ENCODE data around the gene AMBRA1.

The AMBRA1 gene

DNA sequence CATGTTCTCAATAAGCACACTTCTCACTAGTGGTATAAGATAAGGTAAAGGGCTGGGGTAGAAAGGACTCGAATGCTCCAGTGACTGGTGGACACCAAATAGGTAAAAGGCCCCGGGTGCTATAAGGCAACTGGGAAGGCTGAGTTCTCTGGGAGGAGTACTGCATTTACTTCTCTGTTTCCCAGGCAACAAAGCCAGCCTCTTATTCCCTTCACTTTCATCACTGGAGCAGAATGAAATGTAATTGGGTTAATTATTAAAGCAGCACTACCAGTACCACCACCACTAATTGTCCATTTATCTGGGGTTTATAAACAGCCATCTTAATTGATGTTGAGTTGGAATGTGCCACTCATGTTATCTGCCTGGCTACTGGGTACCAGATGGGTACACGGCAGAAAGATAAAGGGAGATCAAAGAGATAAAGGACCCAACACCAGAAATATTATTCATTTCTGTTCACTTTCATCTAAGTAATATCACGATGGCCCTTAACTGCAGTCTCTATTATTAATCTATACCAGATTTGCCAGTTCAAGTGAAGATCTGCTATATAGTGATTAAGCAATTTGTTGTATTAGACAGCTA lies 107.9 kb downstream of the AMBRA1 start:
- TF ChIP-seq TAF1 (IDR thresholded peaks at IDR 0.05; ENCODE audit: low read depth) (no peak), TEAD4 (IDR thresholded peaks at IDR 0.05) (no peak), NFIC (IDR thresholded peaks at IDR 0.05) (no peak), FOXM1 (IDR thresholded peaks at IDR 0.05; ENCODE audit: borderline replicate concordance, low read depth) (no peak), RAD21 (IDR thresholded peaks at IDR 0.05; ENCODE audit: low read depth) (no peak), CEBPB (IDR thresholded peaks at IDR 0.05) (no peak), TCF12 (IDR thresholded peaks at IDR 0.05; ENCODE audit: low read depth) (no peak)
- TF ChIP-seq, protein P1, sequence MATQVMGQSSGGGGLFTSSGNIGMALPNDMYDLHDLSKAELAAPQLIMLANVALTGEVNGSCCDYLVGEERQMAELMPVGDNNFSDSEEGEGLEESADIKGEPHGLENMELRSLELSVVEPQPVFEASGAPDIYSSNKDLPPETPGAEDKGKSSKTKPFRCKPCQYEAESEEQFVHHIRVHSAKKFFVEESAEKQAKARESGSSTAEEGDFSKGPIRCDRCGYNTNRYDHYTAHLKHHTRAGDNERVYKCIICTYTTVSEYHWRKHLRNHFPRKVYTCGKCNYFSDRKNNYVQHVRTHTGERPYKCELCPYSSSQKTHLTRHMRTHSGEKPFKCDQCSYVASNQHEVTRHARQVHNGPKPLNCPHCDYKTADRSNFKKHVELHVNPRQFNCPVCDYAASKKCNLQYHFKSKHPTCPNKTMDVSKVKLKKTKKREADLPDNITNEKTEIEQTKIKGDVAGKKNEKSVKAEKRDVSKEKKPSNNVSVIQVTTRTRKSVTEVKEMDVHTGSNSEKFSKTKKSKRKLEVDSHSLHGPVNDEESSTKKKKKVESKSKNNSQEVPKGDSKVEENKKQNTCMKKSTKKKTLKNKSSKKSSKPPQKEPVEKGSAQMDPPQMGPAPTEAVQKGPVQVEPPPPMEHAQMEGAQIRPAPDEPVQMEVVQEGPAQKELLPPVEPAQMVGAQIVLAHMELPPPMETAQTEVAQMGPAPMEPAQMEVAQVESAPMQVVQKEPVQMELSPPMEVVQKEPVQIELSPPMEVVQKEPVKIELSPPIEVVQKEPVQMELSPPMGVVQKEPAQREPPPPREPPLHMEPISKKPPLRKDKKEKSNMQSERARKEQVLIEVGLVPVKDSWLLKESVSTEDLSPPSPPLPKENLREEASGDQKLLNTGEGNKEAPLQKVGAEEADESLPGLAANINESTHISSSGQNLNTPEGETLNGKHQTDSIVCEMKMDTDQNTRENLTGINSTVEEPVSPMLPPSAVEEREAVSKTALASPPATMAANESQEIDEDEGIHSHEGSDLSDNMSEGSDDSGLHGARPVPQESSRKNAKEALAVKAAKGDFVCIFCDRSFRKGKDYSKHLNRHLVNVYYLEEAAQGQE (IDR thresholded peaks at IDR 0.05; ENCODE audit: low read depth), result no peak

DNA sequence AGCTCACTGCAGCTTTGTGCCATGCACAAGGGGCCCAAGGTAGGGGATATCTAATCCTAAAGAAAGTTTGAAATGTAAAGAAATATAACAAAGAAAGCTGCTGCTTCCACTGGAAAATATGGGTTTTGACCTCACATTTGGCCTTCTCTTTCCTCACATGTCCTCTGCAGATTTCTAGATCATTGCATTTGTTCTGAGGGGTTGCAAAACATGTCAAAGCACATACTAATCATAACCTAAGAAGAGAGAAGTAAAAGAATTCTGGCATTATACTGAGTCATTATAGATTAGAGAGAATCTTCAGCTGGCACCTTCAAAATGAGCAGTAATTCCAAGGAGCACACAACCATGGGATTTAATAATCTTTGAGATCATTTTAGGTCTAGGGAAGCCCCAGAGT lies 109.7 kb downstream of the AMBRA1 start:
- no peak for TF ChIP-seq NFIC (IDR thresholded peaks at IDR 0.05)
- TF ChIP-seq USF1 (IDR thresholded peaks at IDR 0.05), result no peak
- no peak for TF ChIP-seq RAD21 (IDR thresholded peaks at IDR 0.05; ENCODE audit: low read depth)
- TF ChIP-seq TCF12 (IDR thresholded peaks at IDR 0.05; ENCODE audit: low read depth), result no peak

DNA sequence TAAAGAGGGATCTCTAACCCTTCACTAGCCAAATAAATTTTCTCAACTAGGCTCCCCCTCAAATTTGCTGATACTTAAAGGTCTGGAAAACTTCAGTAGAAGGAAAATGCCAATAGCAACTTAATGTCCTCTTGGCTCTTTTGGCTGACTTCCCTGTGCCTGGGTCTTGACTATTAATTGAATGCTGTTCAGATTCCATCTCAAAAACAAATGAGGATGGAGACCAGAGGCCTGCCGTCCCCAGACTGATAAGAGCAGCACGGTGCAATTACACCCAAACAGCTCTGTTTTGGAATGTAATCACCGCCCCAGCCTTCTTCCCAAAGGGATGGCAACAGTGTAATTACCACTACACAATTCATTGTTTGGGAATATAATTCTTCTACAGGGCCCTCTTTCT lies 112.9 kb downstream of the AMBRA1 start:
- TF ChIP-seq CEBPB (IDR thresholded peaks at IDR 0.05) (no peak), TAF1 (IDR thresholded peaks at IDR 0.05; ENCODE audit: low read depth) (no peak), NFIC (IDR thresholded peaks at IDR 0.05) (no peak), ZBTB7A (IDR thresholded peaks at IDR 0.05; ENCODE audit: low read depth) (no peak), CREB1 (IDR thresholded peaks at IDR 0.05; ENCODE audit: low read depth) (no peak), FOXM1 (IDR thresholded peaks at IDR 0.05; ENCODE audit: borderline replicate concordance, low read depth) (no peak), TEAD4 (IDR thresholded peaks at IDR 0.05) (no peak)
- TF ChIP-seq, protein P1 (IDR thresholded peaks at IDR 0.05; ENCODE audit: low read depth), result no peak

DNA sequence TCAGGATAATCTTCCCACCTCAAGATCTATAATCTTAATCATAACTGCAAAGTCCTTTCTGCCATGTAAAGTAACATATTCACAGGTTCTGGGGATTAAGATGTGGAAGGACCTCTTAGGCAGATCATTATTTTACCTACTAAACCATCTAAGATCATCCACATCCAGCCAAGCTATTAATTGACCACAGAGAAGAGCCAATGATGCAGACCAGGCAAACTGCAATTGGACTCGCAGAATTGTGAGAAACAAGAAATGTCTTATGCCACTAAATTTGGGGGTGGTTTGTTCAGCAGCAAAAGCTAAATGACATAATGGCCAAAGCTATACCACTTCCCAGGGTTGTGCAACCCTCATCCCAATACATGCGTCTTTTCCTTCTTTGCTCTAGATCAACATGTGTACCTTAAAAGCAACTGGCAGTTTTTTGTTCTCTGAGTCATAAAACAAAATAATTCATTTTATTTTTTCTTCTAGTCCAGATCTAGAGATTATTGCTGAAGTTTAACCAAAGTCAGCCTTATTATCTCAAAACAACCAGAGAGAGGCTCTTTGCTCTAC lies 113.6 kb downstream of the AMBRA1 start:
- no peak for TF ChIP-seq NFIC (IDR thresholded peaks at IDR 0.05)
- TF ChIP-seq RAD21 (IDR thresholded peaks at IDR 0.05; ENCODE audit: low read depth), result no peak
- TF ChIP-seq CREB1 (IDR thresholded peaks at IDR 0.05; ENCODE audit: low read depth), result no peak
- TF ChIP-seq, protein P1 (IDR thresholded peaks at IDR 0.05; ENCODE audit: low read depth), result no peak
- no peak for TF ChIP-seq YY1 (IDR thresholded peaks at IDR 0.05; ENCODE audit: low read depth)
- no peak for TF ChIP-seq ZBTB7A (IDR thresholded peaks at IDR 0.05; ENCODE audit: low read depth)
- no peak for TF ChIP-seq TAF1 (IDR thresholded peaks at IDR 0.05; ENCODE audit: low read depth)
- TF ChIP-seq TCF12 (IDR thresholded peaks at IDR 0.05; ENCODE audit: low read depth), result no peak
- no peak for TF ChIP-seq MAX (IDR thresholded peaks at IDR 0.05)
- TF ChIP-seq EGR1 (IDR thresholded peaks at IDR 0.05), result no peak
- TF ChIP-seq EP300 (IDR thresholded peaks at IDR 0.05; ENCODE audit: borderline replicate concordance), result no peak
- no peak for TF ChIP-seq FOXM1 (IDR thresholded peaks at IDR 0.05; ENCODE audit: borderline replicate concordance, low read depth)
- no peak for TF ChIP-seq TEAD4 (IDR thresholded peaks at IDR 0.05)
- no peak for TF ChIP-seq USF1 (IDR thresholded peaks at IDR 0.05)
- no peak for TF ChIP-seq CEBPB (IDR thresholded peaks at IDR 0.05)

- TF ChIP-seq EP300 (IDR thresholded peaks at IDR 0.05; ENCODE audit: borderline replicate concordance) (no peak), CEBPB (IDR thresholded peaks at IDR 0.05) (no peak), CREB1 (IDR thresholded peaks at IDR 0.05; ENCODE audit: low read depth) (no peak), ZBTB7A (IDR thresholded peaks at IDR 0.05; ENCODE audit: low read depth) (no peak), TEAD4 (IDR thresholded peaks at IDR 0.05) (no peak), TCF12 (IDR thresholded peaks at IDR 0.05; ENCODE audit: low read depth) (no peak), NFIC (IDR thresholded peaks at IDR 0.05) (no peak), RAD21 (IDR thresholded peaks at IDR 0.05; ENCODE audit: low read depth) (no peak), EGR1 (IDR thresholded peaks at IDR 0.05) (no peak), YY1 (IDR thresholded peaks at IDR 0.05; ENCODE audit: low read depth) (no peak), FOXM1 (IDR thresholded peaks at IDR 0.05; ENCODE audit: borderline replicate concordance, low read depth) (no peak), TAF1 (IDR thresholded peaks at IDR 0.05; ENCODE audit: low read depth) (no peak), MAX (IDR thresholded peaks at IDR 0.05) (no peak), USF1 (IDR thresholded peaks at IDR 0.05) (no peak)
- TF ChIP-seq, protein P1 (IDR thresholded peaks at IDR 0.05; ENCODE audit: low read depth), result no peak
Observed at GRCh38 chr11:46479601-46480000, 114.2 kb downstream of the AMBRA1 start.

All from Ishikawa (cell line).